SK-N-SH (cell line): ENCODE measurements around the gene CEP162.

ENCODE experiments used
- EZH2phosphoT487 ChIP-seq: fragments of 200-600 bp; sonication (generic); IDR thresholded peaks from 2 replicates; pipeline ENCODE4 v1.6.1; 2017; ENCODE audit warnings: low read depth, mixed run types, mild to moderate bottlenecking, antibody characterized with exemption, moderate library complexity, borderline replicate concordance
- FOSL2 ChIP-seq: IDR thresholded peaks from 2 replicates; pipeline ENCODE4 v1.4.0; 2012; ENCODE audit warnings: low read depth, mild to moderate bottlenecking, moderate library complexity, borderline replicate concordance
- FOXJ3 ChIP-seq: sonication (generic); formaldehyde crosslinking; IDR thresholded peaks from 2 replicates; pipeline ENCODE4 v1.5.1; 2020; ENCODE audit warnings: mild to moderate bottlenecking, missing genetic modification reagents
- POLR2AphosphoS5 ChIP-seq: IDR thresholded peaks from 2 replicates; pipeline ENCODE4 v1.6.1; 2012; ENCODE audit warnings: low read depth, low read length
- TF ChIP-seq, protein P1 (sequence below): fragments of 200-600 bp; sonication (generic); IDR thresholded peaks from 2 replicates; pipeline ENCODE4 v1.6.1; 2017; ENCODE audit warnings: antibody characterized with exemption, mild to moderate bottlenecking, moderate library complexity
- TF ChIP-seq, protein P2 (sequence below): IDR thresholded peaks from 2 replicates; pipeline ENCODE4 v1.4.0; 2012; ENCODE audit warnings: low read depth

DNA sequence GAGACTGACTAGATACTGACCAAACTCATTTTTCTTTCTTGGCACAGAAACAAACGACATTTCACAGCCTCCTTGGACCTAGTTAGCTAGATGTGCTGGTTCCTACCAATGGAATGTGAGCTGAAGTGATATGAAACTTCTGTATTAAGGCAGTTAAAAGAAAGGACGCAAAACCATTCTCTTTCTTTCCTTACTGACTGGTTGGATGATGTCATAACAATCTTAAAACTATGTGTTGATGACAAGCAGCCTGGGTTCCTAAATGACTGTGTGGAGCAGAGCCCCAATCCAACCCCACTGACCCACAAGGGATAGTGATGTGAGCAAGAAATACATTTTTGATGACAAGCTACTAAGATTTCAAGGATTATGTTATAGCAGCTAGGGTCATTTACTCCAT, 35.6 kb downstream of the CEP162 start:
- TF ChIP-seq, protein P1, sequence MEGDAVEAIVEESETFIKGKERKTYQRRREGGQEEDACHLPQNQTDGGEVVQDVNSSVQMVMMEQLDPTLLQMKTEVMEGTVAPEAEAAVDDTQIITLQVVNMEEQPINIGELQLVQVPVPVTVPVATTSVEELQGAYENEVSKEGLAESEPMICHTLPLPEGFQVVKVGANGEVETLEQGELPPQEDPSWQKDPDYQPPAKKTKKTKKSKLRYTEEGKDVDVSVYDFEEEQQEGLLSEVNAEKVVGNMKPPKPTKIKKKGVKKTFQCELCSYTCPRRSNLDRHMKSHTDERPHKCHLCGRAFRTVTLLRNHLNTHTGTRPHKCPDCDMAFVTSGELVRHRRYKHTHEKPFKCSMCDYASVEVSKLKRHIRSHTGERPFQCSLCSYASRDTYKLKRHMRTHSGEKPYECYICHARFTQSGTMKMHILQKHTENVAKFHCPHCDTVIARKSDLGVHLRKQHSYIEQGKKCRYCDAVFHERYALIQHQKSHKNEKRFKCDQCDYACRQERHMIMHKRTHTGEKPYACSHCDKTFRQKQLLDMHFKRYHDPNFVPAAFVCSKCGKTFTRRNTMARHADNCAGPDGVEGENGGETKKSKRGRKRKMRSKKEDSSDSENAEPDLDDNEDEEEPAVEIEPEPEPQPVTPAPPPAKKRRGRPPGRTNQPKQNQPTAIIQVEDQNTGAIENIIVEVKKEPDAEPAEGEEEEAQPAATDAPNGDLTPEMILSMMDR, result no peak
- TF ChIP-seq FOSL2 (no peak), POLR2AphosphoS5 (no peak), EZH2phosphoT487 (no peak), FOXJ3 (no peak)
- TF ChIP-seq, protein P2, sequence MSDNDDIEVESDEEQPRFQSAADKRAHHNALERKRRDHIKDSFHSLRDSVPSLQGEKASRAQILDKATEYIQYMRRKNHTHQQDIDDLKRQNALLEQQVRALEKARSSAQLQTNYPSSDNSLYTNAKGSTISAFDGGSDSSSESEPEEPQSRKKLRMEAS, result no peak
